A673 (cell line): Measurements from ENCODE around the gene CDON.

Experiments
- EZH2 ChIP-seq: fragments of 200-600 bp; sonication (generic); IDR thresholded peaks from 2 replicates; pipeline ENCODE4 v1.6.1; 2017; ENCODE audit warnings: borderline replicate concordance, low read depth, mild to moderate bottlenecking, mixed read lengths, antibody characterized with exemption, low read length; ENCODE audit not compliant: poor library complexity, severe bottlenecking
- TF ChIP-seq, protein P1 (sequence below): fragments of 300-800, 200-600 bp; sonication (generic); conservative IDR thresholded peaks from 2 replicates; pipeline ENCODE4 v1.5.1; 2017; ENCODE audit warnings: low read depth, mild to moderate bottlenecking, antibody characterized with exemption, low read length, moderate library complexity, mixed read lengths

DNA sequence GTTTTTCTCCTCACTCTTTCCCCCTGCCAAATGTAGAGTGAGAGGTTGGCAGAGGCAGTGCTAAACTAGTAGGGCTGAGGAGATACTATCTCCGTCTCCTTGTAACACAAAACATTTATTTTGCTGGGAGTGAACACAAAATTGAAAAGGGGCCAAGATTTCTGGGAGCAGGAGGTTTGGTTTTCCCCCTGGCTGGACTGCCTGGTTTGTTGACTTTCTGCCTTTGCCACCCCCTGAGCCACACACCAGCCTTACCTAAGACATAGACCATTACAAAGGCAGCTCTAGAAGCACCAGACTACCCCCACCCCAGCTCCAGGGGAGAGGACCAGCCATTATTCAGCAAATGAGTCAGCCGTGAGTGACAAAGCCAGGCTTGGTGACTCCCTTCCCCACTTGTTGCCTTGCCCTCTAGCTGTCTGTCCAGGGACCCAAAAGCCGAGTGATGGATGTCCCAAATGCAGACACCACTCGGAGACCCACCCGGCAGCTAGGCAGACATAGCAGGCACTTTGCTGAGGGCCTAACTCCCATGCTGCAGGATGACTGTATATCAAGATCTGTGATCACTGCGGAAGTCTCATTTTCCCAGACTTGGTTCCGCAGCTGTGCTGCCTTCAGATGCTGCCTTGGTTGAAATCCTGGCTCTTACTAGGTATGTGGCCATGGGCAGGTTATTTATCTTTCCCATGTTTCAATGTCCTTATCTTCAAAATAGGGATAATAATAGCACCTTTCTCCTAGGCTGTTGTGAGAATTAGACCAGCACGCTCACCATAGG, 17.7 kb upstream of the CDON start:
- TF ChIP-seq, protein P1, sequence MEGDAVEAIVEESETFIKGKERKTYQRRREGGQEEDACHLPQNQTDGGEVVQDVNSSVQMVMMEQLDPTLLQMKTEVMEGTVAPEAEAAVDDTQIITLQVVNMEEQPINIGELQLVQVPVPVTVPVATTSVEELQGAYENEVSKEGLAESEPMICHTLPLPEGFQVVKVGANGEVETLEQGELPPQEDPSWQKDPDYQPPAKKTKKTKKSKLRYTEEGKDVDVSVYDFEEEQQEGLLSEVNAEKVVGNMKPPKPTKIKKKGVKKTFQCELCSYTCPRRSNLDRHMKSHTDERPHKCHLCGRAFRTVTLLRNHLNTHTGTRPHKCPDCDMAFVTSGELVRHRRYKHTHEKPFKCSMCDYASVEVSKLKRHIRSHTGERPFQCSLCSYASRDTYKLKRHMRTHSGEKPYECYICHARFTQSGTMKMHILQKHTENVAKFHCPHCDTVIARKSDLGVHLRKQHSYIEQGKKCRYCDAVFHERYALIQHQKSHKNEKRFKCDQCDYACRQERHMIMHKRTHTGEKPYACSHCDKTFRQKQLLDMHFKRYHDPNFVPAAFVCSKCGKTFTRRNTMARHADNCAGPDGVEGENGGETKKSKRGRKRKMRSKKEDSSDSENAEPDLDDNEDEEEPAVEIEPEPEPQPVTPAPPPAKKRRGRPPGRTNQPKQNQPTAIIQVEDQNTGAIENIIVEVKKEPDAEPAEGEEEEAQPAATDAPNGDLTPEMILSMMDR, result no peak
- TF ChIP-seq EZH2, result no peak
